Glutamatergic neuron (in vitro differentiated cells): ENCODE results near the gene HDGFL2. TPM values are rescaled to one million over a fixed set of nuclear protein-coding genes. Genes with fewer than 3 reads are reported as not detected.
"Not testable (repeated sequence)": the region's sequence is repeated elsewhere in the genome, so short reads cannot be mapped to it uniquely, and the experiment has no call there.

Source experiments
- DNase-seq: peaks from one replicate; pipeline ENCODE4 v3.0.0; 2022
- H3K27ac Mint-ChIP-seq: one replicate; pipeline ENCODE4 v1.8.0; 2020; ENCODE audit warnings: mild to moderate bottlenecking, mixed read lengths, inconsistent platforms; ENCODE audit not compliant: unreplicated experiment
- H3K27me3 Mint-ChIP-seq: one replicate; pipeline ENCODE4 v1.8.0; 2020; ENCODE audit warnings: mild to moderate bottlenecking, moderate library complexity, mixed read lengths, inconsistent platforms; ENCODE audit not compliant: unreplicated experiment
- H3K36me3 Mint-ChIP-seq: one replicate; pipeline ENCODE4 v1.8.0; 2020; ENCODE audit warnings: mild to moderate bottlenecking, mixed read lengths, inconsistent platforms; ENCODE audit not compliant: unreplicated experiment
- H3K4me1 Mint-ChIP-seq: one replicate; pipeline ENCODE4 v1.8.0; 2020; ENCODE audit warnings: mild to moderate bottlenecking, low read depth, mixed read lengths, inconsistent platforms; ENCODE audit not compliant: unreplicated experiment
- H3K4me3 Mint-ChIP-seq: one replicate; pipeline ENCODE4 v1.8.0; 2020; ENCODE audit warnings: mild to moderate bottlenecking, mixed read lengths, inconsistent platforms; ENCODE audit not compliant: unreplicated experiment
- H3K9me3 Mint-ChIP-seq: one replicate; pipeline ENCODE4 v1.8.0; 2020; ENCODE audit warnings: mild to moderate bottlenecking, moderate library complexity, mixed read lengths, inconsistent platforms; ENCODE audit not compliant: unreplicated experiment
- CTCF ChIP-seq: fragments of 200-600 bp; sonication (generic); IDR thresholded peaks from one replicate; pipeline ENCODE4 v1.5.0; 2021; ENCODE audit not compliant: partially characterized antibody, unreplicated experiment
- total RNA-seq: library from RNA; stranded (reverse); fragmentation: NEBNext Ultra II Directional; extraction: Animal tissue kit (Norgen Biotek cat#: 25700); gene quantifications from one replicate; pipeline ENCODE4 v1.2.1, GENCODE V29; 2021; ENCODE audit not compliant: unreplicated experiment

HDGFL2 gene
- total RNA-seq, 1 donor from 2014 or later: 118 TPM

GRCh38 chr19:4524808-4525562 is 52.9 kb downstream of the HDGFL2 start:
- TF ChIP-seq CTCF: peak; percentile 74
- H3K27me3 Mint-ChIP-seq: peaks cover 6% of the 10 kb centered on the region
- no peaks in the 10 kb centered on the region for H3K4me1 Mint-ChIP-seq
- H3K36me3 Mint-ChIP-seq: no peaks in the 10 kb centered on the region
- peaks cover under 1% of the 10 kb centered on the region for H3K9me3 Mint-ChIP-seq
- peak; percentile 90 for DNase-seq
- H3K27ac Mint-ChIP-seq: no peak overlapping the region
- no peak overlapping the region for H3K4me3 Mint-ChIP-seq

- H3K27ac Mint-ChIP-seq: no peak overlapping the region
- no peak for TF ChIP-seq CTCF
- H3K4me3 Mint-ChIP-seq: no peak overlapping the region
- no peaks in the 10 kb centered on the region for H3K36me3 Mint-ChIP-seq
- H3K9me3 Mint-ChIP-seq: no peaks in the 10 kb centered on the region
- peaks cover 6% of the 10 kb centered on the region for H3K27me3 Mint-ChIP-seq
- H3K4me1 Mint-ChIP-seq: no peaks in the 10 kb centered on the region
- no peak for DNase-seq
These were observed 53.5 kb downstream of the HDGFL2 start for GRCh38 chr19:4525563-4526002.

GRCh38 chr19:4527377-4527776 is 55.3 kb downstream of the HDGFL2 start:
- not testable (repeated sequence) for H3K4me1 Mint-ChIP-seq, DNase-seq, H3K9me3 Mint-ChIP-seq, H3K27me3 Mint-ChIP-seq, H3K36me3 Mint-ChIP-seq, H3K4me3 Mint-ChIP-seq, H3K27ac Mint-ChIP-seq

GRCh38 chr19:4528843-4529242 is 56.7 kb downstream of the HDGFL2 start:
- H3K27me3 Mint-ChIP-seq: peaks cover 8% of the 10 kb centered on the region

DNA sequence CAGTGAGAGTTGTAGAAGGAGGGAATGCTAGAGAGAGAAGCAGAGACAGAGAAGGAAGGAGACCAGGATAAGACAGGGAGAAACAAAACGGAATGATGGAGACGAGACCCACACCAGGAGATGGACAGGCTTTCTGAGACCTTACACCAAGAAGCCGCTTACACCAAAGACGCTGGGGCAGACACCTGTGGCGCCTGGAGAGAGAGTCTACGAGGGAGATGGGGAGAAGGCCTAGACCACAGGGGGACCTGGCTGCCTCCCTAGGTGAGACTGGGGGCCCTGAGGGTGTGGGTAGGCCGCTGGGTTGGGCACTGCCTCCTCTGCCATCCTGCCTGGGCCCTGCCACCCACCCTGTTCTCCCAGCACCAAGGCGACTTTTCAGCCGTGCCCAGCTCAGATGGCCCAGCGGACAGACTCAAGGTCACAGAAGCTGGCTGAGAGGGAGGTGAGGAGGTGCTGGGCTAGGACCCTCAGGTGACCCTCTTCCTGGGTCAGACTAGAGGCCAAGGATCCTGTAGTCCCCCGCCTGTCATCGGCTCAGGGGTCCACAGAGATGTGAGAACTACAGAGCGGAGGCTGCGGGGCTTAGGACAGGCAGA is 57.9 kb downstream of the HDGFL2 start:
- H3K4me1 Mint-ChIP-seq: no peaks in the 10 kb centered on the region
- H3K36me3 Mint-ChIP-seq: no peaks in the 10 kb centered on the region
- DNase-seq: no peak
- TF ChIP-seq CTCF: no peak
- H3K27me3 Mint-ChIP-seq: peaks cover 8% of the 10 kb centered on the region
- H3K27ac Mint-ChIP-seq: no peak overlapping the region
- H3K4me3 Mint-ChIP-seq: no peak overlapping the region
- H3K9me3 Mint-ChIP-seq: peaks cover 4% of the 10 kb centered on the region

More at GRCh38 chr19:4528843-4529242, 56.7 kb downstream of the HDGFL2 start:
- Mint-ChIP-seq H3K27ac (no peak overlapping the region), H3K4me3 (no peak overlapping the region), H3K9me3 (peaks cover 4% of the 10 kb centered on the region), H3K36me3 (no peaks in the 10 kb centered on the region), H3K4me1 (no peaks in the 10 kb centered on the region)
- TF ChIP-seq CTCF: no peak
- DNase-seq: no peak
